A549 (cell line): Measurements from ENCODE around the gene PIP5K1B.

ENCODE experiments used
- BHLHE40 ChIP-seq: IDR thresholded peaks from 2 replicates; pipeline ENCODE4 v1.6.1; 2012; ENCODE audit warnings: low read depth, low read length, inconsistent platforms
- CHD4 ChIP-seq: fragments of 200-600 bp; sonication (generic); IDR thresholded peaks from 2 replicates; pipeline ENCODE4 v1.6.1; 2016; ENCODE audit warnings: antibody characterized with exemption, mild to moderate bottlenecking, borderline replicate concordance
- EP300 ChIP-seq, 2 experiments: fragments of >200 bp; sonication (Bioruptor Twin); formaldehyde crosslinking; IDR thresholded peaks; 2 replicates in 1 of 2; 3 replicates in 1 of 2; pipeline ENCODE4 v1.6.1; 2016 to 2017
- ESRRA ChIP-seq: fragments of 150-350 bp; IDR thresholded peaks from 2 replicates; pipeline ENCODE4 v1.6.1; 2014; ENCODE audit warnings: mild to moderate bottlenecking, low read length, borderline replicate concordance
- NR3C1 ChIP-seq: fragments of >200 bp; sonication (Bioruptor Twin); formaldehyde crosslinking; IDR thresholded peaks from 3 replicates; pipeline ENCODE4 v1.6.1; 2017
- POLR2A ChIP-seq: IDR thresholded peaks from 2 replicates; pipeline ENCODE4 v1.6.1; 2012; ENCODE audit warnings: mild to moderate bottlenecking, low read length
- RAD21 ChIP-seq, 2 experiments: fragments of >200 bp in 1 of 2; sonication (Bioruptor Twin) in 1 of 2; formaldehyde crosslinking in 1 of 2; IDR thresholded peaks in 1 of 2; conservative IDR thresholded peaks in 1 of 2; 2 replicates in 1 of 2; 3 replicates in 1 of 2; pipeline ENCODE4 v1.6.1; 2012 to 2018; ENCODE audit warnings: inconsistent platforms in 1 of 2
- RFX5 ChIP-seq: fragments of 450-650 bp; IDR thresholded peaks from 2 replicates; pipeline ENCODE4 v1.7.1; 2014; ENCODE audit warnings: antibody characterized with exemption, mild to moderate bottlenecking, moderate library complexity
- RNF2 ChIP-seq: fragments of 200-600 bp; sonication (generic); IDR thresholded peaks from 2 replicates; pipeline ENCODE4 v1.6.1; 2016; ENCODE audit warnings: low read depth, mild to moderate bottlenecking, antibody characterized with exemption, moderate library complexity, borderline replicate concordance
- TF ChIP-seq, protein P1 (sequence below): fragments of >200 bp; sonication (Bioruptor Twin); formaldehyde crosslinking; IDR thresholded peaks from 3 replicates; pipeline ENCODE4 v1.5.1; 2016
- TF ChIP-seq, protein P2 (sequence below): IDR thresholded peaks from 2 replicates; pipeline ENCODE4 v1.6.1; 2012; ENCODE audit warnings: low read depth, borderline replicate concordance

GRCh38 chr9:68913054-68913453, 208.0 kb downstream of the PIP5K1B start:
- TF ChIP-seq, protein P1, sequence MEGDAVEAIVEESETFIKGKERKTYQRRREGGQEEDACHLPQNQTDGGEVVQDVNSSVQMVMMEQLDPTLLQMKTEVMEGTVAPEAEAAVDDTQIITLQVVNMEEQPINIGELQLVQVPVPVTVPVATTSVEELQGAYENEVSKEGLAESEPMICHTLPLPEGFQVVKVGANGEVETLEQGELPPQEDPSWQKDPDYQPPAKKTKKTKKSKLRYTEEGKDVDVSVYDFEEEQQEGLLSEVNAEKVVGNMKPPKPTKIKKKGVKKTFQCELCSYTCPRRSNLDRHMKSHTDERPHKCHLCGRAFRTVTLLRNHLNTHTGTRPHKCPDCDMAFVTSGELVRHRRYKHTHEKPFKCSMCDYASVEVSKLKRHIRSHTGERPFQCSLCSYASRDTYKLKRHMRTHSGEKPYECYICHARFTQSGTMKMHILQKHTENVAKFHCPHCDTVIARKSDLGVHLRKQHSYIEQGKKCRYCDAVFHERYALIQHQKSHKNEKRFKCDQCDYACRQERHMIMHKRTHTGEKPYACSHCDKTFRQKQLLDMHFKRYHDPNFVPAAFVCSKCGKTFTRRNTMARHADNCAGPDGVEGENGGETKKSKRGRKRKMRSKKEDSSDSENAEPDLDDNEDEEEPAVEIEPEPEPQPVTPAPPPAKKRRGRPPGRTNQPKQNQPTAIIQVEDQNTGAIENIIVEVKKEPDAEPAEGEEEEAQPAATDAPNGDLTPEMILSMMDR, result no peak
- TF ChIP-seq, protein P2, sequence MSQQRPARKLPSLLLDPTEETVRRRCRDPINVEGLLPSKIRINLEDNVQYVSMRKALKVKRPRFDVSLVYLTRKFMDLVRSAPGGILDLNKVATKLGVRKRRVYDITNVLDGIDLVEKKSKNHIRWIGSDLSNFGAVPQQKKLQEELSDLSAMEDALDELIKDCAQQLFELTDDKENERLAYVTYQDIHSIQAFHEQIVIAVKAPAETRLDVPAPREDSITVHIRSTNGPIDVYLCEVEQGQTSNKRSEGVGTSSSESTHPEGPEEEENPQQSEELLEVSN, result no peak
- no peak for TF ChIP-seq CHD4
- TF ChIP-seq RNF2, result no peak
- no peak for TF ChIP-seq POLR2A
- no peak for TF ChIP-seq NR3C1
- TF ChIP-seq ESRRA, result no peak
- TF ChIP-seq RFX5, result no peak
- TF ChIP-seq EP300 (IDR thresholded peaks at IDR 0.05), result no peak
- no peak for TF ChIP-seq RAD21 (conservative IDR thresholded peaks at IDR 0.05 in 1 of 2, IDR thresholded peaks at IDR 0.05 in 1 of 2)
- no peak for TF ChIP-seq BHLHE40
